ENCODE results near the gene NEK6.
"Not testable (repeated sequence)": the region's sequence is repeated elsewhere in the genome, so short reads cannot be mapped to it uniquely, and the experiment has no call there.

Gene NEK6

DNA sequence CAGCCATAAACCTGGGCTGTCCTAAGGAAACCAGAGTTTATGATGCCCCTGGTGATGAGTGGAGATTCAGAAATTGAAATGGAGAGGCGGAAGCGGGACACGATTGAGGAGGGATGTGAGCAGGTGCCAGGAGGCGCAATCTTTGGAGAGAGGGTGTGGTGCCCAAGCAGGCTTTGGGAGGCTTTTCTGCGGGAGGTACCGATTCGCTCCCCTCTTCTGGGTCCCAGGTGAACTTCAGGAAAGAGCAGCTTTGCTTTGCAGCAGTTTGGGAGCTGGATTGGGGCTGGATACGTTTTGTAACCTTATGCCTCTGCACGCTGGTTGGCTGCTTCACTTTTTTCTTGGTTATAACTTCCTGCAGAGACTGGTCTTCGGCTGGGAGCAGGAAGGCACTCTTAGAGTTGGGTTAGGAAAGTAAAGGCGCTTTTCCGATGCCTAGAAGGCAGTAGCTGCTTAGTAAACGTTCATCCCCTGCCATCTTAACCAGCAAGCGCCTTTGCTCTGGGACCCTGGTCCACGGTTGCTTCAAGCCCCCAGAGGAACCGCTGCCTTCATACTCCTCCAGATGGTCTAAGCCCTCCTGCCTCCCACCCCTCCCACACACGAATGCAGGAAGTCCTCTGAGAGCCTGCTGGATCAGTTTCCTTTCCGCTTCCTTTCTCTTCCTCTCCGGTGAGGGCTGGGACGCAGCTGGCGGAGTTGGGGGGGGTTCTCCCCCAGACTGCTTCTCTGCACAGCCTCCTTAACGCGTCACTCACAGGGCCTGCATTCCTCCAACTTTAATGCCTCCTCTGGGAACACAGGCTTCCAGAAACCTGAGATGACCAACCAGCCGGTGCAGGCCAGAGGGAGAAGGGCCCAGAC, 15.2 kb upstream of the NEK6 start:
- WGBS: 46% methylated on average over 19 of the region's 24 CpGs
- no peaks in the 10 kb centered on the region for H3K27me3 ChIP-seq (ENCODE audit: control insufficient read depth in 1 of 2, insufficient read depth in 1 of 2, low read length in 2 of 2)
- peak overlapping the region; percentile 73 for H2BK15ac ChIP-seq (ENCODE audit: low read depth, poor library complexity, severe bottlenecking)
- DNase-seq: peak; percentile 49
- no peaks in the 10 kb centered on the region for H3K9me3 ChIP-seq (ENCODE audit: control insufficient read depth, low read length)
- H3K79me1 ChIP-seq (replicated peaks; ENCODE audit: low read length, poor library complexity, severe bottlenecking): no peaks in the 10 kb centered on the region
- H3K4me1 ChIP-seq (ENCODE audit: control insufficient read depth, insufficient read depth, low read depth, low read length): peaks cover 5% of the 10 kb centered on the region
- H3K4me3 ChIP-seq (ENCODE audit: insufficient read depth in 1 of 2, low read depth in 1 of 2, low read length in 2 of 2): peak overlapping the region in 1 of 2 experiments; percentile 73
- peak overlapping the region; percentile 64 for H4K91ac ChIP-seq (ENCODE audit: low read length)
- H2BK12ac ChIP-seq (ENCODE audit: low read length in 2 of 2): peak overlapping the region in 1 of 2 experiments; percentile 72
- peak overlapping the region; percentile 73 to 81 for H3K4ac ChIP-seq (ENCODE audit: low read depth in 1 of 2, low read length in 2 of 2)
- H2BK120ac ChIP-seq (ENCODE audit: low read depth, low read length): peak overlapping the region; percentile 15
- peak overlapping the region; percentile 70 for H3K9ac ChIP-seq (ENCODE audit: low read length)
- H2AFZ ChIP-seq (ENCODE audit: low read depth, low read length): peak overlapping the region; percentile 72
- no peak overlapping the region for H2AK5ac ChIP-seq (ENCODE audit: low read length, severe bottlenecking)
- H2BK5ac ChIP-seq (ENCODE audit: low read depth, low read length, poor library complexity, severe bottlenecking): no peak overlapping the region
- H3K36me3 ChIP-seq (ENCODE audit: control insufficient read depth in 1 of 2, insufficient read depth in 2 of 2, low read depth in 1 of 2, low read length in 2 of 2): no peaks in the 10 kb centered on the region
- peak overlapping the region; percentile 95 for H4K8ac ChIP-seq (ENCODE audit: low read length)
- H3K14ac ChIP-seq (ENCODE audit: low read length in 2 of 2): no peak overlapping the region
- no peak overlapping the region for H3K4me2 ChIP-seq (ENCODE audit: low read length, poor library complexity, severe bottlenecking)
- H3K18ac ChIP-seq (ENCODE audit: low read depth in 1 of 2, low read length in 2 of 2): peak overlapping the region; percentile 40 to 82
- H3K23ac ChIP-seq (ENCODE audit: low read length in 2 of 2): peak overlapping the region in 1 of 2 experiments; percentile 35
- no peak overlapping the region for H3K27ac ChIP-seq (ENCODE audit: low read length, poor library complexity, severe bottlenecking)

DNA sequence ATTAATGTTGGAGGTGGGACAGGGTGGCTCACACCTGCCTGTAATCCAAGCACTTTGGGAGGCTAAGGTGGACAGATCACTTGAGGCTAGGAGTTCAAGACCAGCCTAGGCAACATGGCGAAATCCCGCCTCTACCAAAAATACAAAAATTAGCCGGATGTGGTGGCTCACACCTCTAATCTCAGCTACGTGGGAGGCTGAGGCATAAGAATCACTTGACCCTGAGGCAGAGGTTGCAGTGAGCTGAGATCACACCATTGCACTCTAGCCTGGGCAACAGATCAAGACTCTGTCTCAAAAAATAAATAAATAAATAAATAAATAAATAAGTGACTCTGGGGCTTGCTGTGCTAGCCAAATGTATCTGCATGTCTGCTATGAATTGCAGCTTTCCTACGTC, 10.4 kb upstream of the NEK6 start:
- DNase-seq; H3K23ac ChIP-seq (ENCODE audit: low read length in 2 of 2); H3K4me2 ChIP-seq (ENCODE audit: low read length, poor library complexity, severe bottlenecking); H4K8ac ChIP-seq (ENCODE audit: low read length); H3K36me3 ChIP-seq (ENCODE audit: control insufficient read depth in 1 of 2, insufficient read depth in 2 of 2, low read depth in 1 of 2, low read length in 2 of 2); H4K91ac ChIP-seq (ENCODE audit: low read length); H2BK15ac ChIP-seq (ENCODE audit: low read depth, poor library complexity, severe bottlenecking); H3K18ac ChIP-seq (ENCODE audit: low read depth in 1 of 2, low read length in 2 of 2); H2AFZ ChIP-seq (ENCODE audit: low read depth, low read length); H3K79me1 ChIP-seq (replicated peaks; ENCODE audit: low read length, poor library complexity, severe bottlenecking); H2AK5ac ChIP-seq (ENCODE audit: low read length, severe bottlenecking); H3K27me3 ChIP-seq (ENCODE audit: control insufficient read depth in 1 of 2, insufficient read depth in 1 of 2, low read length in 2 of 2); H2BK12ac ChIP-seq (ENCODE audit: low read length in 2 of 2); H2BK120ac ChIP-seq (ENCODE audit: low read depth, low read length); H3K9me3 ChIP-seq (ENCODE audit: control insufficient read depth, low read length); H3K4me3 ChIP-seq (ENCODE audit: insufficient read depth in 1 of 2, low read depth in 1 of 2, low read length in 2 of 2); H3K4ac ChIP-seq (ENCODE audit: low read depth in 1 of 2, low read length in 2 of 2); H3K9ac ChIP-seq (ENCODE audit: low read length); H2BK5ac ChIP-seq (ENCODE audit: low read depth, low read length, poor library complexity, severe bottlenecking); H3K14ac ChIP-seq (ENCODE audit: low read length in 2 of 2); H3K27ac ChIP-seq (ENCODE audit: low read length, poor library complexity, severe bottlenecking): not testable (repeated sequence)
- peaks cover 19% of the 10 kb centered on the region for H3K4me1 ChIP-seq (ENCODE audit: control insufficient read depth, insufficient read depth, low read depth, low read length)
- 88% methylated on average over 5 of the region's 5 CpGs for WGBS

DNA sequence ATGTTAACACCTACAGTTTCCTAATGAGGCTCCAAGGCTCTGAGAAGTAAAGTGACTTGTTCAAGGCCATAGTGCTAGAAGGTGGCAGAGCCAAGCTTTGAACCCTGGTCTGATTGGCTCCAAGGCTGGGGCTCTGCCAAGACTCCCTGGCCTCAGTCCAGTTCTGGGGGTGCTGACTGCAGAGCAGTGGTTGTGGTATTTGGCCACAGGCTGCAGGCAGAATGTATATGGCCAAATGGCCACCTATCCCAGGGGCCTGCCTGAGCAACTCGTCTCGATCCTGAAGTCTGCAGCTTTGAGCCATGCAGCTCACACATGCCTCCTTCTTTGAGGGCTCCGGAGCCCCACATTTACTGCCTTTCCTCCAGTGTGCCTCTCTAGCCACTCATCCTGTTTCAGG, 9.7 kb upstream of the NEK6 start:
- Histone ChIP-seq H2BK5ac (ENCODE audit: low read depth, low read length, poor library complexity, severe bottlenecking) (no peak overlapping the region), H3K23ac (ENCODE audit: low read length in 2 of 2) (no peak overlapping the region), H3K9ac (ENCODE audit: low read length) (no peak overlapping the region), H3K27me3 (ENCODE audit: control insufficient read depth in 1 of 2, insufficient read depth in 1 of 2, low read length in 2 of 2) (no peaks in the 10 kb centered on the region), H3K4me1 (ENCODE audit: control insufficient read depth, insufficient read depth, low read depth, low read length) (peaks cover 14% of the 10 kb centered on the region), H2AK5ac (ENCODE audit: low read length, severe bottlenecking) (no peak overlapping the region), H3K4ac (ENCODE audit: low read depth in 1 of 2, low read length in 2 of 2) (no peak overlapping the region), H4K8ac (ENCODE audit: low read length) (peak overlapping the region; percentile 29), H3K4me2 (ENCODE audit: low read length, poor library complexity, severe bottlenecking) (no peak overlapping the region), H4K91ac (ENCODE audit: low read length) (no peak overlapping the region), H3K27ac (ENCODE audit: low read length, poor library complexity, severe bottlenecking) (no peak overlapping the region), H3K79me1 (replicated peaks; ENCODE audit: low read length, poor library complexity, severe bottlenecking) (no peaks in the 10 kb centered on the region), H3K18ac (ENCODE audit: low read depth in 1 of 2, low read length in 2 of 2) (peak overlapping the region in 1 of 2 experiments; percentile 66), H2AFZ (ENCODE audit: low read depth, low read length) (no peak overlapping the region), H3K9me3 (ENCODE audit: control insufficient read depth, low read length) (no peaks in the 10 kb centered on the region), H2BK12ac (ENCODE audit: low read length in 2 of 2) (peak overlapping the region in 1 of 2 experiments; percentile 11), H3K4me3 (ENCODE audit: insufficient read depth in 1 of 2, low read depth in 1 of 2, low read length in 2 of 2) (no peak overlapping the region), H2BK120ac (ENCODE audit: low read depth, low read length) (no peak overlapping the region), H3K14ac (ENCODE audit: low read length in 2 of 2) (peak overlapping the region in 1 of 2 experiments; percentile 26), H2BK15ac (ENCODE audit: low read depth, poor library complexity, severe bottlenecking) (no peak overlapping the region), H3K36me3 (ENCODE audit: control insufficient read depth in 1 of 2, insufficient read depth in 2 of 2, low read depth in 1 of 2, low read length in 2 of 2) (no peaks in the 10 kb centered on the region)
- DNase-seq: no peak
- 91% methylated on average over 3 of the region's 3 CpGs for WGBS

DNA sequence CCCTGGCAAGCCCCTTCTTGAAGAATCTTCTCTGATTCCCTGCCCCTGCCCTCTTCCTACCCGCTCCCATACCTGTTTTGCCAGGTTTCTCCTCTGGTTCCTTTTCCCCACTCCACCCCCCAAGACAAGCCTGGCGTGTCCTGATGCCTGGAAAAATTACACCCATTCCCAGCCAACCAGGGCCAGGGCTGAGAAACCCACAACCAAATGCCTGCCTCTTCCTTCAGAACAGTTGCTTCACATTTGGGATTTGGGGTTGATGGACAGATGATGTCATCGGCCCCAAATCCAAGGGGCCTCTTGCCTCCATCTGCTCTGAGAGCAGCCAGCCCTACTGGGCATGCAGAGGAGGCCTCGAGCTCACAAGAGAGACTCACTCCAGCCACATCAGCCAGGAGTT, 8.8 kb upstream of the NEK6 start:
- 96% methylated on average over 4 of the region's 4 CpGs for WGBS
- no peaks in the 10 kb centered on the region for H3K27me3 ChIP-seq (ENCODE audit: control insufficient read depth in 1 of 2, insufficient read depth in 1 of 2, low read length in 2 of 2)

More for the DNA sequence above, 8.8 kb upstream of the NEK6 start:
- Histone ChIP-seq H3K9ac (ENCODE audit: low read length) (no peak overlapping the region), H2BK15ac (ENCODE audit: low read depth, poor library complexity, severe bottlenecking) (peak overlapping the region; percentile 87), H3K27ac (ENCODE audit: low read length, poor library complexity, severe bottlenecking) (no peak overlapping the region), H3K79me1 (replicated peaks; ENCODE audit: low read length, poor library complexity, severe bottlenecking) (no peaks in the 10 kb centered on the region), H2BK12ac (ENCODE audit: low read length in 2 of 2) (peak overlapping the region in 1 of 2 experiments; percentile 49), H3K4me1 (ENCODE audit: control insufficient read depth, insufficient read depth, low read depth, low read length) (peaks cover 14% of the 10 kb centered on the region), H2BK5ac (ENCODE audit: low read depth, low read length, poor library complexity, severe bottlenecking) (no peak overlapping the region), H2BK120ac (ENCODE audit: low read depth, low read length) (peak overlapping the region; percentile 15), H3K18ac (ENCODE audit: low read depth in 1 of 2, low read length in 2 of 2) (no peak overlapping the region), H4K91ac (ENCODE audit: low read length) (no peak overlapping the region), H3K36me3 (ENCODE audit: control insufficient read depth in 1 of 2, insufficient read depth in 2 of 2, low read depth in 1 of 2, low read length in 2 of 2) (no peaks in the 10 kb centered on the region), H4K8ac (ENCODE audit: low read length) (peak overlapping the region; percentile 3), H2AFZ (ENCODE audit: low read depth, low read length) (no peak overlapping the region), H3K4me2 (ENCODE audit: low read length, poor library complexity, severe bottlenecking) (no peak overlapping the region), H3K4me3 (ENCODE audit: insufficient read depth in 1 of 2, low read depth in 1 of 2, low read length in 2 of 2) (no peak overlapping the region), H2AK5ac (ENCODE audit: low read length, severe bottlenecking) (no peak overlapping the region), H3K23ac (ENCODE audit: low read length in 2 of 2) (no peak overlapping the region), H3K14ac (ENCODE audit: low read length in 2 of 2) (no peak overlapping the region), H3K4ac (ENCODE audit: low read depth in 1 of 2, low read length in 2 of 2) (no peak overlapping the region), H3K9me3 (ENCODE audit: control insufficient read depth, low read length) (no peaks in the 10 kb centered on the region)
- no peak for DNase-seq

Measured in mesenchymal stem cell (in vitro differentiated cells and primary cell).